Subcutaneous abdominal adipose tissue (tissue), 5 donors: ENCODE data around the gene RPS28.

Experiments
- H3K27ac ChIP-seq: one replicate; pipeline ENCODE4 v1.7.0; 2013; ENCODE audit warnings: low read depth, mild to moderate bottlenecking, inconsistent platforms, low read length, moderate library complexity
- H3K27me3 ChIP-seq, 5 donors: one replicate each; pipeline ENCODE4 v1.7.0; 2013; ENCODE audit warnings: low read length in 5 of 5, inconsistent platforms in 1 of 5; ENCODE audit not compliant: control insufficient read depth in 5 of 5, insufficient read depth in 4 of 5
- H3K36me3 ChIP-seq, 5 donors: one replicate each; pipeline ENCODE4 v1.7.0; 2013; ENCODE audit warnings: low read length in 5 of 5; ENCODE audit not compliant: control insufficient read depth in 5 of 5, insufficient read depth in 5 of 5
- H3K4me1 ChIP-seq, 5 donors: one replicate each; pipeline ENCODE4 v1.7.0; 2013; ENCODE audit warnings: low read length in 5 of 5, mild to moderate bottlenecking in 3 of 5, moderate library complexity in 1 of 5; ENCODE audit not compliant: control insufficient read depth in 5 of 5, insufficient read depth in 5 of 5
- H3K4me3 ChIP-seq, 5 donors: one replicate each; pipeline ENCODE4 v1.7.0; 2013; ENCODE audit warnings: low read length in 5 of 5, low read depth in 1 of 5
- H3K9ac ChIP-seq, 5 donors: one replicate each; pipeline ENCODE4 v1.7.0; 2013; ENCODE audit warnings: low read length in 5 of 5, mild to moderate bottlenecking in 4 of 5, moderate library complexity in 3 of 5
- H3K9me3 ChIP-seq, 5 donors: one replicate each; pipeline ENCODE4 v1.7.0; 2013; ENCODE audit warnings: low read length in 5 of 5; ENCODE audit not compliant: control insufficient read depth in 5 of 5
- donor health status: healthy.
- donor health status: healthy.
- donor health status: healthy.
- donor health status: healthy.
- donor health status: healthy.

The RPS28 gene

DNA sequence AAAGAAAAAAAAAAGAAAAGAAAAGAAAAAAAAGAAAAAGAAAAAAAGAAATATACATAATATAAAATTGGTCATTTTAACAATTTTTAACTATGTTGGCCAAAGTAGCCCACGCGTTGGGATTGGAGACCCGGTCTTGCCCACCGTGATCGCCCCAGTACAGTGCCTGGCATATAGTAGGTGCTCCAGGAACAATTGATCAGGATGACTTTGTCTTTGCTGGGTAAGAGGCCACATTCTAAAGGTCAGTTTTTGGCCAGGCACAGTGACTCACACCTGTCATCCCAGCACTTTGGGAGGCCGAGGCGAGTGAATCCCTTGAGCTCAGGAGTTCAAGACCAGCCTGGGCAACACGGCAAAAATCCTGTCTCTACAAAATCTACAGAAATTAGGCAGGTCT is 38.9 kb downstream of the RPS28 start:
- Histone ChIP-seq H3K9me3 (peaks cover 0 to 5% (median 0%) of the 10 kb centered on the region in 5 donors), H3K4me3 (no peak overlapping the region), H3K27me3 (no peaks in the 10 kb centered on the region), H3K27ac (no peak overlapping the region), H3K36me3 (no peaks in the 10 kb centered on the region), H3K4me1 (peaks cover 13 to 38% (median 31%) of the 10 kb centered on the region in 5 donors), H3K9ac (no peak overlapping the region)

GRCh38 chr19:8361921-8362793 is 40.9 kb downstream of the RPS28 start:
- Histone ChIP-seq H3K9ac (peak overlapping the region; percentile 32 to 83 (median 72)), H3K9me3 (no peaks in the 10 kb centered on the region), H3K27me3 (no peaks in the 10 kb centered on the region), H3K4me1 (peaks cover 18 to 46% (median 41%) of the 10 kb centered on the region in 5 donors), H3K4me3 (peak overlapping the region in 4 of 5 donors; percentile 1 to 50 (median 14)), H3K27ac (peak overlapping the region; percentile 90), H3K36me3 (peaks cover 0 to 12% (median 4%) of the 10 kb centered on the region in 5 donors)

- H3K27ac ChIP-seq, result peak within 1 kb of the TSS; percentile 90
- peaks cover 0 to 21% (median 14%) of the 10 kb centered on the region in 5 donors for H3K36me3 ChIP-seq
- no peaks in the 10 kb centered on the region for H3K27me3 ChIP-seq
- peak within 1 kb of the TSS; percentile 81 to 96 (median 91) for H3K4me3 ChIP-seq
- H3K9ac ChIP-seq, result peak within 1 kb of the TSS; percentile 39 to 95 (median 80)
- no peaks in the 10 kb centered on the region for H3K9me3 ChIP-seq
- H3K4me1 ChIP-seq, result peaks cover 27 to 65% (median 60%) of the 10 kb centered on the region in 5 donors
Measured at GRCh38 chr19:8363803-8364771, 42.8 kb downstream of the RPS28 start, which contains the start of gene ANGPTL4. ANGPTL4 (plus strand) TSS chr19:8364155; CDS start chr19:8364322, 167 bp downstream.

GRCh38 chr19:8366121-8366581 is 44.9 kb downstream of the RPS28 start:
- Histone ChIP-seq H3K4me3 (peak overlapping the region; percentile 81 to 96 (median 91)), H3K9me3 (no peaks in the 10 kb centered on the region), H3K27me3 (no peaks in the 10 kb centered on the region), H3K27ac (peak overlapping the region; percentile 90), H3K9ac (peak overlapping the region; percentile 38 to 95 (median 56)), H3K36me3 (peaks cover 0 to 30% (median 23%) of the 10 kb centered on the region in 5 donors), H3K4me1 (peaks cover 27 to 80% (median 77%) of the 10 kb centered on the region in 5 donors)

- no peaks in the 10 kb centered on the region for H3K27me3 ChIP-seq
- H3K9me3 ChIP-seq, result no peaks in the 10 kb centered on the region
- H3K27ac ChIP-seq, result peak overlapping the region; percentile 90
- peak overlapping the region; percentile 9 to 79 (median 70) for H3K9ac ChIP-seq
- H3K4me1 ChIP-seq, result peaks cover 26 to 79% (median 77%) of the 10 kb centered on the region in 5 donors
- peak overlapping the region; percentile 42 to 93 (median 91) for H3K4me3 ChIP-seq
- H3K36me3 ChIP-seq, result peaks cover 0 to 36% (median 27%) of the 10 kb centered on the region in 5 donors
Measured at GRCh38 chr19:8366961-8367326, 45.6 kb downstream of the RPS28 start.

GRCh38 chr19:8367327-8368001 is 46.2 kb downstream of the RPS28 start:
- H3K9me3 ChIP-seq, result no peaks in the 10 kb centered on the region
- H3K36me3 ChIP-seq, result peaks cover 0 to 37% (median 27%) of the 10 kb centered on the region in 5 donors
- peak overlapping the region; percentile 90 for H3K27ac ChIP-seq
- peak overlapping the region in 4 of 5 donors; percentile 9 to 79 (median 74) for H3K9ac ChIP-seq
- no peaks in the 10 kb centered on the region for H3K27me3 ChIP-seq
- peaks cover 22 to 75% (median 73%) of the 10 kb centered on the region in 5 donors for H3K4me1 ChIP-seq
- H3K4me3 ChIP-seq, result peak overlapping the region; percentile 42 to 93 (median 91)

- Histone ChIP-seq H3K27me3 (no peaks in the 10 kb centered on the region), H3K36me3 (peaks cover 0 to 56% (median 45%) of the 10 kb centered on the region in 5 donors), H3K27ac (peak overlapping the region; percentile 51), H3K9ac (peak overlapping the region in 2 of 5 donors; percentile 1 to 58), H3K4me3 (peak overlapping the region; percentile 7 to 56 (median 24)), H3K9me3 (no peaks in the 10 kb centered on the region), H3K4me1 (peaks cover 20 to 78% (median 66%) of the 10 kb centered on the region in 5 donors)
Measured at GRCh38 chr19:8370176-8371010, 49.1 kb downstream of the RPS28 start.

DNA sequence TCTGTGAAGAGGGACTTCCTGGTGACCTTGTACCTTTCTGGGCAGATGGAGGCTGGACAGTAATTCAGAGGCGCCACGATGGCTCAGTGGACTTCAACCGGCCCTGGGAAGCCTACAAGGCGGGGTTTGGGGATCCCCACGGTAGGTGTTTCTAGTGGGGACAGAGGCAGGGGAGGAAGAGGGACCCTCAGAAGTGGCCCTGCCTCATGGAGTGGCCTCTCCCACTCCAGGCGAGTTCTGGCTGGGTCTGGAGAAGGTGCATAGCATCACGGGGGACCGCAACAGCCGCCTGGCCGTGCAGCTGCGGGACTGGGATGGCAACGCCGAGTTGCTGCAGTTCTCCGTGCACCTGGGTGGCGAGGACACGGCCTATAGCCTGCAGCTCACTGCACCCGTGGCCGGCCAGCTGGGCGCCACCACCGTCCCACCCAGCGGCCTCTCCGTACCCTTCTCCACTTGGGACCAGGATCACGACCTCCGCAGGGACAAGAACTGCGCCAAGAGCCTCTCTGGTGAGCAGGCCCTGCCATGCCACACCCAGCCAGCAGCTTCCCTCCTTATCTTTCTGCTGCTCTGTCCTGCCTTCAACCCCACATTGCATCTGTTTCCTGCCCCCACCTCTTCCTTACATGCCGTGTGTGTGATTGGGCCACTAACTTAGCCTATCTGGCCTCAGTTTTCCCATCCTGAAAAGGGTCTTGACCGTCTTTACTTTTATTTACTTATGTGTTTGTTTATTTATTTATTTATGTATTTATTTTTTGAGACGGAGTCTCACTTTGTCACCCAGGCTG is 49.9 kb downstream of the RPS28 start:
- H3K36me3 ChIP-seq, result peaks cover 0 to 48% (median 42%) of the 10 kb centered on the region in 5 donors
- peaks cover 20 to 70% (median 58%) of the 10 kb centered on the region in 5 donors for H3K4me1 ChIP-seq
- no peaks in the 10 kb centered on the region for H3K9me3 ChIP-seq
- peak overlapping the region in 2 of 5 donors; percentile 1 to 39 for H3K9ac ChIP-seq
- H3K4me3 ChIP-seq, result peak overlapping the region; percentile 7 to 56 (median 24)
- H3K27ac ChIP-seq, result peak overlapping the region; percentile 51
- no peaks in the 10 kb centered on the region for H3K27me3 ChIP-seq
